Measurements from ENCODE around the gene NEUROD2. TPM values are rescaled to one million over a fixed set of nuclear protein-coding genes. Genes with fewer than 3 reads are reported as not detected.

NEUROD2 gene
- total RNA-seq, 1 donor from 2014 or later, result not detected

DNA sequence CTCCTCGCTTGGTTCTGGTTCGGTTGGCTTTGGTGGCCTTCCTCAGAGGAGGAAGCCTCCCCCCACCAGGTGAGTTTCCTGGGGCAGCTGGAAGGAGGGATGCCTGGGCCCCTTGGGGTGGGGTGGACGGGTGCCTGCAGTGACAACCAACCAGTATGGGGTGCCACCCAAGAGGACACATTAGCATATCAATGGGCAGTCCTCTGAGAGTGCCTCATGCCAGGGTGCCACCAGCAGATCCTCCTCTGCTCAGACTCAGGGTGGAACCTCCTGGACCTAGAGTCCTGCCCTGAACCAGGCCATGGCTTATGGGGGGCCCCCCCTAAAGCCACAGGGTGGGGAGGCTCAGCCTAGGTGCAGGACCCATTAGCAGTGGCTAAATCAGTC, 21.8 kb upstream of the NEUROD2 start:
- H3K9me3 ChIP-seq (ENCODE audit: low read depth), result no peaks in the 10 kb centered on the region
- H3K27me3 ChIP-seq, result peaks cover 47% of the 10 kb centered on the region
- Mint-ChIP-seq H3K9me3 (no peaks in the 10 kb centered on the region), H3K36me3 (no peaks in the 10 kb centered on the region), H3K4me1 (peaks cover 26% of the 10 kb centered on the region), H3K27me3 (ENCODE audit: insufficient read depth, low read depth) (peaks cover 44% of the 10 kb centered on the region), H3K27ac (no peak overlapping the region), H3K4me3 (no peak overlapping the region)
- H3K27ac ChIP-seq, result no peak overlapping the region
- no peak overlapping the region for H3K9ac ChIP-seq
- no peak overlapping the region for H2AFZ ChIP-seq (replicated peaks)
- H3K4me2 ChIP-seq, result no peak overlapping the region
- no peak for DNase-seq (ENCODE audit: low spot score)
- H3K4me1 ChIP-seq, result peaks cover 28% of the 10 kb centered on the region
- TF ChIP-seq EZH2 (IDR thresholded peaks at IDR 0.05), result no peak
- no peak for TF ChIP-seq EZH2phosphoT487 (IDR thresholded peaks at IDR 0.05)
- no peak for TF ChIP-seq CTCF (IDR thresholded peaks at IDR 0.05)
- H3K36me3 ChIP-seq, result no peaks in the 10 kb centered on the region
- H3K79me2 ChIP-seq (ENCODE audit: low read depth), result no peaks in the 10 kb centered on the region
- H3K4me3 ChIP-seq, result no peak overlapping the region
- H4K20me1 ChIP-seq (ENCODE audit: low read depth), result peaks cover 13% of the 10 kb centered on the region
- peaks cover 21% of the 10 kb centered on the region for H3F3A ChIP-seq (ENCODE audit: low read depth)

GRCh38 chr17:39628655-39629493, 21.2 kb upstream of the NEUROD2 start:
- no peak overlapping the region for H3K4me3 ChIP-seq
- peaks cover 45% of the 10 kb centered on the region for H3K27me3 Mint-ChIP-seq (ENCODE audit: insufficient read depth, low read depth)
- peaks cover 13% of the 10 kb centered on the region for H4K20me1 ChIP-seq (ENCODE audit: low read depth)
- no peak overlapping the region for H2AFZ ChIP-seq (replicated peaks)
- peaks cover 23% of the 10 kb centered on the region for H3K4me1 Mint-ChIP-seq
- H3K27ac Mint-ChIP-seq, result peak overlapping the region; percentile 54
- no peak for DNase-seq (ENCODE audit: low spot score)
- H3K4me1 ChIP-seq, result peaks cover 28% of the 10 kb centered on the region
- no peak overlapping the region for H3K9ac ChIP-seq
- H3K79me2 ChIP-seq (ENCODE audit: low read depth), result no peaks in the 10 kb centered on the region
- no peak overlapping the region for H3K27ac ChIP-seq
- H3F3A ChIP-seq (ENCODE audit: low read depth), result peaks cover 21% of the 10 kb centered on the region
- TF ChIP-seq EZH2 (IDR thresholded peaks at IDR 0.05) (no peak), EZH2phosphoT487 (IDR thresholded peaks at IDR 0.05) (no peak), CTCF (IDR thresholded peaks at IDR 0.05) (no peak)
- H3K4me2 ChIP-seq, result peak overlapping the region; percentile 100
- H3K9me3 Mint-ChIP-seq, result no peaks in the 10 kb centered on the region
- H3K27me3 ChIP-seq, result peaks cover 53% of the 10 kb centered on the region
- H3K36me3 ChIP-seq, result no peaks in the 10 kb centered on the region
- no peaks in the 10 kb centered on the region for H3K36me3 Mint-ChIP-seq
- H3K4me3 Mint-ChIP-seq, result peak overlapping the region; percentile 66
- H3K9me3 ChIP-seq (ENCODE audit: low read depth), result no peaks in the 10 kb centered on the region

DNA sequence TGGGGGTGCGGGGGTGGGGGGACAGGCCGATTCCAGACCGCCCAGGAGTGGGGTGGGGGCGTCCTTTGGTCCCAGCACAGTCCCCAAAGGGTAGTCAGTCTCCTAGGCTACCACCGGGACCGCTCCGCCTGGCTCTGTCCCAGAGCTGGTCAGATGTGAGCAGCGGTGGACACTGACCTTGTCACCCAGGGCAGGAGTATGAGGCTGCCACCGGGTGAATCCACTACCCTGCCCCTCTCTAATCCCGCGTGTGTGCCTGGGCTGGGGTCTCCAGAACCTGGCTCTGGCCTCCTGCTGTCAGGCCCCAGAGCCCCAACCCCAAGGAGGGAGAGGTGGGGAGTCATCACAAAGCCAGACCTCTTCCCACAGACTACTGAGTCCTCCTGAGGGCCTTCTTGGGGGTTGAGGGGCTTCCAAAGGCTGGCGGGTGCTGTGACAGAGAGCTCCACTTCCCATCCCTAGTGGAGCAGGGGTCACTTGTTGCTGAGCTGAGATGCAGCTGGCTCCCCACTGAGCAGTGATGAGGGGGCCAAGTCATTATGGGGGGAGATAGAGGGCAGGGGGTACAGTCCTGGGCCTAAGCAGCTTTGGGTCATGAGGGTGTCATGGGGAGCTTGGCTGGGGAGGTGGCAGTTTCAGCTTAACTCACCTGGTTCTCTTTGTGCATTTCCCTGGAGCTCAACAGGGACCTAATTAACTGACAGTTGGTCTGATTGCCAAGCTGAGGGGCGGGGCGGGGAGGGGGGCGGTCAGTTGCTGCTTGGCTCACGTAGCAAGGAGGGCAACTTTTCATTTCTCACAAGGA, 20.2 kb upstream of the NEUROD2 start:
- Histone ChIP-seq H3K4me2 (peak overlapping the region; percentile 100), H3K36me3 (no peaks in the 10 kb centered on the region), H2AFZ (replicated peaks) (peak overlapping the region; percentile 91), H4K20me1 (ENCODE audit: low read depth) (peaks cover 13% of the 10 kb centered on the region), H3K9ac (no peak overlapping the region), H3F3A (ENCODE audit: low read depth) (peaks cover 21% of the 10 kb centered on the region), H3K4me3 (peak overlapping the region; percentile 67), H3K27me3 (peaks cover 62% of the 10 kb centered on the region), H3K9me3 (ENCODE audit: low read depth) (no peaks in the 10 kb centered on the region), H3K4me1 (peaks cover 28% of the 10 kb centered on the region), H3K79me2 (ENCODE audit: low read depth) (no peaks in the 10 kb centered on the region), H3K27ac (no peak overlapping the region)
- H3K4me1 Mint-ChIP-seq, result peaks cover 20% of the 10 kb centered on the region
- H3K27me3 Mint-ChIP-seq (ENCODE audit: insufficient read depth, low read depth), result peaks cover 48% of the 10 kb centered on the region
- peak; percentile 46 for DNase-seq (ENCODE audit: low spot score)
- H3K4me3 Mint-ChIP-seq, result peak overlapping the region; percentile 71
- TF ChIP-seq EZH2 (IDR thresholded peaks at IDR 0.05) (no peak), CTCF (IDR thresholded peaks at IDR 0.05) (no peak), EZH2phosphoT487 (IDR thresholded peaks at IDR 0.05) (no peak)
- no peaks in the 10 kb centered on the region for H3K36me3 Mint-ChIP-seq
- no peaks in the 10 kb centered on the region for H3K9me3 Mint-ChIP-seq
- H3K27ac Mint-ChIP-seq, result no peak overlapping the region

All from neural progenitor cell (in vitro differentiated cells).